ENCODE results near the gene MYOZ2. TPM values are rescaled to one million over a fixed set of nuclear protein-coding genes. Genes with fewer than 3 reads are reported as not detected.

The MYOZ2 gene
- total RNA-seq: not detected in 2 replicates

DNA sequence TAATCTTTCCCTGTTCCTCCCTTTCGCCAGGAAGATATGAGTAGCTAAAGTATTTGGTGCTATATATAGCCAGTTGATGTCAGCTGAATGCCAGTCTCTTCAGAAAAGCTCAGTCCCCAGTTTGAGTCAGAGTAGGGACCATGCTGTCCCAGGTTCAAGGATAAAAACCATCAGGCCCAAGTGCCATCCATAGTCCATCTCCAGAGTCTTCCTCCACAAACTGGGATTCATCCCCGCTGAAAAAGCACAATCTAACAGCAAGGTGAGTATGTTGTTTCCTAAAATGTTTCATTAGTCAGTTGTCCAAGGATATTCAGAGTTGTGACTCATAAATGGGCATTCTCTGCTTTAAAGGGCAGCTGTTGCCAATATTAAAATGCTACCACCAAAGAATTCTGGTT lies at the start of gene MYOZ2:
Gene MYOZ2, plus strand, starts transcription at position 112 of the 401 bp plus-strand sequence. CDS start 694 bp downstream, outside the sequence.

GRCh38 chr4:119212234-119212963 lies 76.8 kb downstream of the MYOZ2 start, which contains the start of gene USP53:
USP53 (plus strand) TSS chr4:119212713; CDS start chr4:119239760, 27,047 bp downstream.

Other genes with a start within 250 kb of the MYOZ2 start
- 0.21 and 0.24 TPM in 2 replicates for gene SYNPO2, start 247.0 kb upstream of the MYOZ2 start, total RNA-seq
- gene USP53, start 76.9 kb downstream of the MYOZ2 start, total RNA-seq: 27.7 and 34.7 TPM in 2 replicates
- gene FABP2, start 186.3 kb downstream of the MYOZ2 start, total RNA-seq: not detected in 2 replicates